Measurements from ENCODE around the gene MED12L.

MED12L gene

DNA sequence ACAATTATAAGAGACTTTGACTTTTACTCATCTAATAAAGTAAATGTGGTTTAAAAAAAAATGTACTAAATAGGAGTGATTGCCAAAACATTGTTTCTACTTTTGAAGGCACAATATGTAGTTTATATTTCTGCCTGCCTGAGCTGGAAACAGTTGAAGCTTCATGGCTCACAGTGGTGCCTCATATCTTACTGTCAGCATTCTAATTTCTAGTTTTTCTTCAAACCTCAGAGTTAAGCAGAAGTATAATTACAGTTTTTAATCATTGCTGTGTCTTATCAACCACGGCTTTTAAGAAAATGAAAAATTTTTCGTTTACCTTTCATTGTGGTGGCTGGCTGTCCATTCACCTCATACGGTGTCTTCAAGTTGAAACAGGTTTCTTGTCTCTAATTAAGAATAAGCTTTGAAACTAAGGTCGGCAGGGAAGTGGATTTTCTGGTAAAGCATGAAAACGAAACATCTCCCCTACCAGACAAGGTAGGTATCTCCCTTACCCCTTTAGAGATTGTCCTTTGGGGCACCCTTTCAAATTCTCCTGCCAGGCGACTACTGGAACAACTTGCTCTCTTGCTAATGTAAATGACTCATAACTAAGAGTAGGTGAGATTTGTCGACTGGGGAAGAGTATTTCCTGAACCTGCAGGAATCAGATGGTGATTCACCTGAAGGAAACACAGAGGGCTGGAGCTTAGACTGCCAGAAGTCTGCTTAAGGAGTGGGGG is 231.0 kb downstream of the MED12L start, which contains the start of gene GPR87:
Gene GPR87, minus strand, starts transcription at position 554 of the 725 bp plus-strand sequence. CDS start 16,720 bp downstream, outside the sequence.
- no peaks in the 10 kb centered on the region for H3K36me3 ChIP-seq (ENCODE audit: insufficient read depth, low read length)
- H3K27me3 ChIP-seq (ENCODE audit: insufficient read depth, low read length) = no peaks in the 10 kb centered on the region
- no peak within 1 kb of the TSS for H2AFZ ChIP-seq (ENCODE audit: low read depth, low read length)
- H3K4me3 ChIP-seq (ENCODE audit: low read length) = no peak within 1 kb of the TSS
- H3K9me3 ChIP-seq (ENCODE audit: low read length) = no peaks in the 10 kb centered on the region
- H3K4me1 ChIP-seq (ENCODE audit: insufficient read depth, low read length) = no peaks in the 10 kb centered on the region

DNA sequence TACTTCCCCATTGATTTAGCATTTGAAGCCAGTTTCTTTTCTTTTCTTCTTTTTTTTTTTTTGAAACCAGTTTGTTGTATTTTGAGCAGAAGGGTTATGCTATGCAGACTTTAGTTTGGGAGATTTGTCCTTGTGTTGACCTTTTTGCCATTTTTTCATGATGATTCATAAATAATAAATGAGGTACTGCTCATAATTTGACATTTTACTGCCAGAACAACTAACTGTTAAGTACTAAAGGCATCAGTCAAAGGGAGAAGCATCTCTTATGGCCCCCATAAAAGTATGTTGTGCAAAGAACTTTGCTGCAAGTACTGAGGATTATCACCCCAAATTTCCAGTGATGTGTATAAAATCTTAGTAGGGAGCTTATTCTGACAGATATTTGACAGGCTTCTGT is 232.8 kb downstream of the MED12L start:
- Histone ChIP-seq H3K4me3 (ENCODE audit: low read length) (no peak overlapping the region), H3K27me3 (ENCODE audit: insufficient read depth, low read length) (no peaks in the 10 kb centered on the region), H3K4me1 (ENCODE audit: insufficient read depth, low read length) (no peaks in the 10 kb centered on the region), H3K9me3 (ENCODE audit: low read length) (no peaks in the 10 kb centered on the region), H2AFZ (ENCODE audit: low read depth, low read length) (no peak overlapping the region), H3K36me3 (ENCODE audit: insufficient read depth, low read length) (no peaks in the 10 kb centered on the region)

DNA sequence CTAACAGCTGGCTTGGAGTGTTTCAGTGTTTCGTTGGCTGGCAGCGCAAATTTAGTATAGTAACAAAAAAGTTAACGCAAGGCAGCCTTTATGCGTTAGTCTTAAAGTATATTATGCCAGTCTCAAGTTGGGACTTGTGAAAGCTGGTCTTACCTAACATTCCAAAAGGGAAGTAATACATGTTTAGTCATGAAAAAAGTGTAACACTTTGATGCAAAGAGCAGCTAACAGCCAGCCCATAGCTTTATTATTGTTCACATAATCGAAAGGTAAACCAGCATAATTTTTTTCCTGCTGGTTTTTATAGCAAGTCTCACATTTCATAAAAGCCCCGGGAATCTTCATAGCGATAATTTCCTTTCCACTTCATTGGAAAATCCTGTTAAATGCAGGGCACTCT is 233.5 kb downstream of the MED12L start:
- no peak overlapping the region for H2AFZ ChIP-seq (ENCODE audit: low read depth, low read length)
- no peak overlapping the region for H3K4me3 ChIP-seq (ENCODE audit: low read length)
- no peaks in the 10 kb centered on the region for H3K4me1 ChIP-seq (ENCODE audit: insufficient read depth, low read length)
- no peaks in the 10 kb centered on the region for H3K9me3 ChIP-seq (ENCODE audit: low read length)
- H3K27me3 ChIP-seq (ENCODE audit: insufficient read depth, low read length) = no peaks in the 10 kb centered on the region
- H3K36me3 ChIP-seq (ENCODE audit: insufficient read depth, low read length) = no peaks in the 10 kb centered on the region

DNA sequence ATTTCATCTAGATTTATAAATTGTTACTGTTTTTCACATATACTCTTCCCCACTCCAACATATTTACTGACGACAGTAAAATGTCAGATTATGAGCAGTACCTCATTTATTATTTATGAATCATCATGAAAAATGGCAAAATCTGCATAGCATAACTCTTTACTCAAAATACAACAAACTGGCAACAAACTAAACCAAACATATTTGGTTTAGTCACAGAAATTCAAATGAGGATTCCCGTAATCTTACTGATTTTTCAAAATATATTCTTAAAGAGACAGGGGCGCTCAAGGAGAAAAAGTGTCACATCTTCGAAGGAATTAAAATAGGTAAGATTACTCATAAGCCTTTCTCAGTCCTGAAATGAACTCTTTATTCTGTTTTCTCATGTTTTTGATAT is 234.2 kb downstream of the MED12L start:
- H3K9me3 ChIP-seq (ENCODE audit: low read length) = no peaks in the 10 kb centered on the region
- H3K4me3 ChIP-seq (ENCODE audit: low read length) = no peak overlapping the region
- no peaks in the 10 kb centered on the region for H3K4me1 ChIP-seq (ENCODE audit: insufficient read depth, low read length)
- no peaks in the 10 kb centered on the region for H3K27me3 ChIP-seq (ENCODE audit: insufficient read depth, low read length)
- no peaks in the 10 kb centered on the region for H3K36me3 ChIP-seq (ENCODE audit: insufficient read depth, low read length)
- H2AFZ ChIP-seq (ENCODE audit: low read depth, low read length) = no peak overlapping the region

DNA sequence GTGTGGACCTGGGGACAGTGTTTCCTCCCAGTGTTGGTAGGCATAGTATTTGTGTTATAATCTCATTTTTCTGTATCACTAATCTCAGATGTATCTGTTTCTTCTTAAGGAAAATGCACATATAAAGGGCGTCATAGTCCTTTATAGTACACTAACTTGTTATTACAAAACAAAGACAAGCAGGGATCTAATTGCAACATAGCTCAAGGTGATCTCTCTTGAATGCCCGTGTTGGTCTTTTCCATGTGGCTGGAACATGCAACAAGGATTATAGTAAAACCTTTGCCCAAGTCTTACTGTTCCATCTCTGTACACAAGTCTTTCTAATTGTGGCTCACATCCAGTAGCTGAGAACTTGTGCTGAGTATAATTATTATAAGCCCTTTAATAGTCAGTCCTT is 234.7 kb downstream of the MED12L start:
- no peaks in the 10 kb centered on the region for H3K27me3 ChIP-seq (ENCODE audit: insufficient read depth, low read length)

DNA sequence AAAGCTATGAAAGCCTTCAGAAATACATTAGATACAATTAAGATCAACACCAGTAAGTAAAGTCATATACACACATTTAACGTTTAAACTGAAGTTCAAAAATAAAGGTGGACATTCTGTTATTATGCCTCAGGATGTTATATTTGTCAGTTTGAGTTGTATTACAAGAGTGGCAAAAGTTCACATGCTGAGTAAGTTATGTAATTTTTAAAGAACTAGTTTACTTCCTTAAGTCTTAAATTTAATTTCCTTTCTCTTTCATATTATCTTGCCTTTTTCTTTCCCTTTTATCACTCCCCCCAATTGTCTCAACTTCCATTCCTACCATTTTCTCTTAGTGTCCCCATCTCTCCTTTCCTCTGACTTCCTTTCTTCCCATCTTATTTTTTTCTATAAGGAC is 236.1 kb downstream of the MED12L start:
- Histone ChIP-seq H2AFZ (ENCODE audit: low read depth, low read length) (no peak overlapping the region), H3K9me3 (ENCODE audit: low read length) (no peaks in the 10 kb centered on the region), H3K4me1 (ENCODE audit: insufficient read depth, low read length) (no peaks in the 10 kb centered on the region), H3K36me3 (ENCODE audit: insufficient read depth, low read length) (no peaks in the 10 kb centered on the region), H3K27me3 (ENCODE audit: insufficient read depth, low read length) (no peaks in the 10 kb centered on the region), H3K4me3 (ENCODE audit: low read length) (no peak overlapping the region)

More for the DNA sequence above, 234.7 kb downstream of the MED12L start:
- Histone ChIP-seq H3K9me3 (ENCODE audit: low read length) (no peaks in the 10 kb centered on the region), H3K4me3 (ENCODE audit: low read length) (no peak overlapping the region), H3K36me3 (ENCODE audit: insufficient read depth, low read length) (no peaks in the 10 kb centered on the region), H3K4me1 (ENCODE audit: insufficient read depth, low read length) (no peaks in the 10 kb centered on the region), H2AFZ (ENCODE audit: low read depth, low read length) (no peak overlapping the region)

DNA sequence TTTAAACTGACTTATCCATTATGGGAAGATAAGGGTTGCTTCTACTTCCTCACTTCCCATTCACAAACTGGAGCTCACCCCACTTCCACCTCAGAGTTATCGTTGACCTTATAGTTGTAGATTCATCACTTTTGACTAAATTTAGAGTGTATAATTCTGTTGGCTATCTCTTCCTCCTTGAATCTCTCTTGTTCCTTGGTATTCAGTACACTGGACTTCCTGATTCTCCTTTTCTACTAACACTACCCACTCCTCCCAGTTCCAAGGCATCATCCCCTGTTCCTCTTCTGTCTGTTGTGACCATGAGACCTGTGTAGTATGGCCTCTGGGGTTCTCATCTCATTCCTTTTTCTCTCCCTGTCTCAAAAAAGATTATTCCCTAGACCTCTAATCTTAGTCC is 237.0 kb downstream of the MED12L start:
- H3K4me1 ChIP-seq (ENCODE audit: insufficient read depth, low read length) = no peaks in the 10 kb centered on the region
- H3K27me3 ChIP-seq (ENCODE audit: insufficient read depth, low read length) = no peaks in the 10 kb centered on the region
- no peaks in the 10 kb centered on the region for H3K36me3 ChIP-seq (ENCODE audit: insufficient read depth, low read length)
- no peak overlapping the region for H2AFZ ChIP-seq (ENCODE audit: low read depth, low read length)
- no peaks in the 10 kb centered on the region for H3K9me3 ChIP-seq (ENCODE audit: low read length)
- H3K4me3 ChIP-seq (ENCODE audit: low read length) = no peak overlapping the region

DNA sequence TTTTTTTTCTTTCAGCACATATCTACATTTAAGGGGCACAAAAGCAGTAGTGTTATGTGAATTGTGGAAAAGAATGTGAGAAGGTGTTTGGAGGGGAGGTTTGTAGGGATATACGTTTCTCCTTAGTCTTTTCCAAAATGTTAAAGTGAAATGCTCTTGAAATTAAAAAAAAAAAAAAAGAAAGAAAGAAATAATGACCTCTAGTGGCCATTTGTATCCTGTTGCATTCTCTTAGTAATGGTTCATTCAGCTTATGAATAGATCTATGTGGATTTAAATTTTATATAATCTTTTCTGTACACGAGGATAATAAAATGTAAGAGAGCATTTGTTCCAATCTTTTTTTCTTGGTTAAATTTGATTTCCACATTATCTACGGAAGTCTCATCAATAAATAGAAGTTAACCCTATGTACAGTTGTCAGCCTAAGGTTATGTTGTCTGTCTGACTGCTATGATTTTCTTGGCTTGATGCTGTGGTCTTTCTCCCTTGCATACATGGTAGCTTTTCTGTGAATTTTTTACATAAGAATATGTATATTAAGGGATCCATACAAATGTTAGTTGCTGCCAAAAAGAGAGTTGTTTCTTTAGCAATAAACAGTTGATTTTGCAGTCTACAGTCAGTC is 242.2 kb downstream of the MED12L start:
- H3K9me3 ChIP-seq (ENCODE audit: low read length) = no peaks in the 10 kb centered on the region
- no peaks in the 10 kb centered on the region for H3K36me3 ChIP-seq (ENCODE audit: insufficient read depth, low read length)
- H3K4me1 ChIP-seq (ENCODE audit: insufficient read depth, low read length) = no peaks in the 10 kb centered on the region
- H2AFZ ChIP-seq (ENCODE audit: low read depth, low read length) = no peak overlapping the region
- H3K27me3 ChIP-seq (ENCODE audit: insufficient read depth, low read length) = no peaks in the 10 kb centered on the region
- H3K4me3 ChIP-seq (ENCODE audit: low read length) = no peak overlapping the region

DNA sequence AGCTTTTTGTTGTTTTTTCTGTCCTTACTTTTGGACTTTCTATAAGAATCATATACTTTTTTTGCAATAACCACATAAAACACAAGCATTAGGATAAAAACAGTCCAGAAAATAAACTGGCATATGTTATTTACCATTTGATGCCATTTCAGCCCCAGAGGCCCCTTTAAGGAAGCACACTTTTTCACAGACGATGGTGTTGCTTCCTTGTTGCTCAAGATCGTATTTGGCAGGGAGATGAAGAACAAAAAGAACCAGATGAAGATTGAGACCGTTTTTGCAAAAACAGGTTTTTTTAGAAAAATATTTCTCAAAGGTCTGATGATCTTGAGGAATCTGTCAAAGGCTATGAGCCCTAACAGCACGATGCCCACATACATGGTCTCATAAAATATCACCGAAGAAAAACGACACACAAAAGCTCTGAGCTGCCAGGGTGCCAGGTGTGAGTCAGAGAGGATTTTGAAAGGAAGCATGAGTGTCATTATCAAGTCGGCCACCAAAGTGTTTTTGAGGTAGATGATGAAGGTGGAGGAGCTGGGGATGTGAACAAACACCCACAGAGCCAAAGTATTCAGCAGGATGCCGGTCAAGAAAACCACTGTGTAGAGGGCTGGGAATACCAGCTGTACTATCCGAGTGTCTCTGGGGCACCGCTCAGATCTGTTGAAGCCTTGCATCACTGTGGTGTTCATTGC is 243.0 kb downstream of the MED12L start:
- no peaks in the 10 kb centered on the region for H3K36me3 ChIP-seq (ENCODE audit: insufficient read depth, low read length)
- H3K27me3 ChIP-seq (ENCODE audit: insufficient read depth, low read length) = no peaks in the 10 kb centered on the region
- no peaks in the 10 kb centered on the region for H3K4me1 ChIP-seq (ENCODE audit: insufficient read depth, low read length)
- H3K4me3 ChIP-seq (ENCODE audit: low read length) = no peak overlapping the region
- H3K9me3 ChIP-seq (ENCODE audit: low read length) = no peaks in the 10 kb centered on the region
- no peak overlapping the region for H2AFZ ChIP-seq (ENCODE audit: low read depth, low read length)

DNA sequence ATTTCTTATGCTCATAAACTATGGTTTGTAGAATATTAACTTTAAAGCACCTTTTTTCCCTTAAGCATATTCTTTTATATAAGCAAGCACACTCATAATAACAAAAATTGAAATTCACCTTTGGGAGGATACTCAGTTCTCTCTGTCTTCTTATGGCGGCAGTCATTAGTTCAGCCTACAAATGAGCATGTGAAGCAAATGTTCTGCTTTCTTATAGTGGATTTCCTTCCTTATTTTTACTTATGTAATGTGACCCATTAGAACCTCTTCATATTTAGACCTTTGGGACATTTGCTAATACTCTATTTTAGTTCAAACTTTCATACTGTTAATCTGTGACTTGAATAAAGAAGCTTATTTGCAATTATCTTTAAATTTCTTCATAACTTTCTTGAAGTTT is 243.9 kb downstream of the MED12L start, which contains the start of gene P2RY13:
Gene P2RY13, minus strand, starts transcription at position 187 of the 400 bp plus-strand sequence. Its CDS starts 21 bp downstream, at position 166.
- Histone ChIP-seq H3K27me3 (ENCODE audit: insufficient read depth, low read length) (no peaks in the 10 kb centered on the region), H3K36me3 (ENCODE audit: insufficient read depth, low read length) (no peaks in the 10 kb centered on the region), H3K4me1 (ENCODE audit: insufficient read depth, low read length) (no peaks in the 10 kb centered on the region), H2AFZ (ENCODE audit: low read depth, low read length) (no peak within 1 kb of the TSS), H3K9me3 (ENCODE audit: low read length) (no peaks in the 10 kb centered on the region), H3K4me3 (ENCODE audit: low read length) (no peak within 1 kb of the TSS)

DNA sequence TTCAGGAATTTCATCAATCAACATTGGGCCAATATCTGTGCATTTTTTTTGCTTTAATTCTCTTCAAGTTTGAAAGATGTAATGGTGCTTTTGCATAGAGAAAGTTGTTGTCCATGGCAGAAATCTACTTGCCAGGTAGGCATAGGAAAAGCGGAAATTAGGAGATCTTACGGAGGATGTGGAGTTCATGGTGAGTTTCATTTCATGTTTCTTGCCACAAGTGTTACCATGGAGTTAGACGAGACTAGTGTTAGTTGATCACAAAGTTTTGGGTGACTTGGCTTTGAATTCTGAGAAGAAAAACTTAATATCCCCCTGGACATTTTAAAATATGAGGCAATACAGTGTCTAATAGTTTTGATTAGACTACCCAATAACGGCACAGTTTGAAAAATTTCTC is 244.9 kb downstream of the MED12L start:
- Histone ChIP-seq H3K4me3 (ENCODE audit: low read length) (no peak overlapping the region), H3K9me3 (ENCODE audit: low read length) (no peaks in the 10 kb centered on the region), H3K27me3 (ENCODE audit: insufficient read depth, low read length) (no peaks in the 10 kb centered on the region), H3K4me1 (ENCODE audit: insufficient read depth, low read length) (no peaks in the 10 kb centered on the region), H3K36me3 (ENCODE audit: insufficient read depth, low read length) (no peaks in the 10 kb centered on the region), H2AFZ (ENCODE audit: low read depth, low read length) (no peak overlapping the region)

DNA sequence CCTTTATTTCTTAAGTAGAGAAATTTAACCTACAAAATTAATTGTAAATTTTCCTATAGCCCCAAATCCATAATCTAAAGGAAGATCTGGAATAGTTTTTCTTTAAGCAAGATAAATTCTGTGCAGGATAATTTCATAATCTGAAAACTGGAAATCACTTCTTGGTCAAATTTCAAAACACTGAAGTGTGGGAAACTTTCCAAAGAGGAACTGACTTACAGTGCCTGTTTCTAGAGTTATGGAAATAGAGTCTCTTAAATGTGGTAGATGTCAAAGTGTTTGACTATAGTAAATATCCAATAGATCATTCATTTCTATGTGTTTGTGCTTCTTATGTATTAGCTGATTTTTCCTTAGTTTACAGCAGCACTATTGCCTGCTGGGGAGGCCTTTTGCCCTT is 245.4 kb downstream of the MED12L start:
- Histone ChIP-seq H3K4me1 (ENCODE audit: insufficient read depth, low read length) (no peaks in the 10 kb centered on the region), H3K36me3 (ENCODE audit: insufficient read depth, low read length) (no peaks in the 10 kb centered on the region)

DNA sequence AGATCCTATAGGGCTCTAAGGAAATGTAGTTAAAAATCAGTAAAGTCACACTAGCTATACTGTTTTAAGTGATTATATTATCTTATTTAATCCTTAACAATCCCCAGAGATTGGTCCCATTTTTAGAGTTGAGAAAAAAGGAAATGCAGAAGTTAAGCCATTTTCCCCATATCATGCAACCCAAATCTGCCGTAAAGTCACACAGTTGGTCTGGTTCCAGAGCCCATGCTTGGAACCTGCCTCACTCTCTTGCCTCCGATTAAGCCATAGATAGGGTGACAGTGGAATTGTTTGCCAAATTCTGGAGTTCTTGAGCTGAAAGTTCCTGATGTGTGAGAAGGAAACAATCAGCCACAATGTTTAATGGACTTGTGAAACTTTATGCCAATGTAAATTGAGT is 246.2 kb downstream of the MED12L start:
- Histone ChIP-seq H3K36me3 (ENCODE audit: insufficient read depth, low read length) (no peaks in the 10 kb centered on the region), H3K4me1 (ENCODE audit: insufficient read depth, low read length) (no peaks in the 10 kb centered on the region), H3K27me3 (ENCODE audit: insufficient read depth, low read length) (no peaks in the 10 kb centered on the region), H2AFZ (ENCODE audit: low read depth, low read length) (no peak overlapping the region), H3K9me3 (ENCODE audit: low read length) (no peaks in the 10 kb centered on the region), H3K4me3 (ENCODE audit: low read length) (no peak overlapping the region)

More for the DNA sequence above, 245.4 kb downstream of the MED12L start:
- Histone ChIP-seq H3K9me3 (ENCODE audit: low read length) (no peaks in the 10 kb centered on the region), H3K4me3 (ENCODE audit: low read length) (no peak overlapping the region), H3K27me3 (ENCODE audit: insufficient read depth, low read length) (no peaks in the 10 kb centered on the region), H2AFZ (ENCODE audit: low read depth, low read length) (no peak overlapping the region)

Data from neuron (in vitro differentiated cells).